K562 (cell line): ENCODE measurements around the gene ZBTB39. TPM values are rescaled to one million over a fixed set of nuclear protein-coding genes. Genes with fewer than 3 reads are reported as not detected.
A peak's percentile ranks its signal among the peaks of the same experiment; 100 is the strongest.
"Not testable (repeated sequence)": the region's sequence is repeated elsewhere in the genome, so short reads cannot be mapped to it uniquely, and the experiment has no call there.

Experiments used
- ATAC-seq: fragments of 200-7000 bp; cut with Tn5 transposase; 3 replicates; pipeline ENCODE4 v1.9.1; 2020; ENCODE audit warnings: moderate library complexity
- BruUV-seq: library from RNA; stranded (reverse); fragments of 400-500 nt; replicated peaks from 2 replicates; lab custom pipeline; 2021; lab: Mats Ljungman, UMichigan
- CTCF ChIA-PET: fragments of 300-600 bp; formaldehyde crosslinking; extraction: SDS; loops from one replicate; lab custom pipeline; 2021; ENCODE audit warnings: low intra/inter-chr PET ratio; lab: Yijun Ruan, JAX
- POLR2A ChIA-PET: fragments of 300-600, 350-650 bp; sonication (Branson Sonifier 250); formaldehyde crosslinking; extraction: SDS; loops from one replicate; lab custom pipeline; 2021; ENCODE audit warnings: antibody characterized with exemption, inconsistent platforms; lab: Yijun Ruan, JAX
- DNase-seq, 4 experiments: peaks; one replicate each; pipeline versions ENCODE4 v3.0.0 to v3.0.0-alpha.2; 2011 to 2018; ENCODE audit warnings: low spot score in 3 of 4, mixed read lengths in 3 of 4; ENCODE audit errors: extremely low read depth in 1 of 4
- FAIRE-seq: peaks from 2 replicates; lab custom pipeline; 2011; peaks lifted over from hg19 to GRCh38; lab: Jason Lieb, UNC
- H2AFZ ChIP-seq: 2 replicates; pipeline ENCODE4 v1.6.0; 2011; ENCODE audit warnings: low read depth, low read length, control low read depth, inconsistent platforms
- H3K27ac ChIP-seq: fragments of 200-600 bp; 3 replicates; pipeline ENCODE4 v1.8.0; 2011; ENCODE audit warnings: low read depth, mild to moderate bottlenecking, control low read depth, inconsistent platforms, low read length, moderate library complexity, mixed read lengths; ENCODE audit errors: extremely low read depth
- H3K27me3 ChIP-seq, 2 experiments: fragments of 300-600 bp in 1 of 2; 2 replicates in 1 of 2; 3 replicates in 1 of 2; pipeline versions ENCODE4 v1.6.0 to v1.8.0; 2011; ENCODE audit warnings: inconsistent platforms in 2 of 2, low read length in 2 of 2, mild to moderate bottlenecking in 1 of 2, mixed read lengths in 1 of 2, moderate library complexity in 1 of 2; ENCODE audit not compliant: control insufficient read depth in 2 of 2, insufficient read depth in 2 of 2
- H3K36me3 ChIP-seq: fragments of 300-600 bp; 3 replicates; pipeline ENCODE4 v1.8.0; 2011; ENCODE audit warnings: mild to moderate bottlenecking, low read length, inconsistent platforms; ENCODE audit not compliant: control insufficient read depth, insufficient read depth
- H3K4me1 ChIP-seq, 2 experiments: fragments of 200-600 bp in 1 of 2; replicated peaks in 1 of 2; 2 replicates in 1 of 2; 3 replicates in 1 of 2; pipeline versions ENCODE4 v1.5.1 to v1.8.0; 2011; ENCODE audit warnings: inconsistent platforms in 2 of 2, low read length in 2 of 2, mild to moderate bottlenecking in 1 of 2, mixed read lengths in 1 of 2, moderate library complexity in 1 of 2; ENCODE audit not compliant: control insufficient read depth in 2 of 2, insufficient read depth in 2 of 2
- H3K4me2 ChIP-seq: 2 replicates; pipeline ENCODE4 v1.6.1; 2011; ENCODE audit warnings: low read length, control low read depth, inconsistent platforms, mixed read lengths; ENCODE audit not compliant: insufficient read depth
- H3K4me3 ChIP-seq: fragments of 200-600 bp; sonication (generic), shearing (Covaris generic); 2 replicates; pipeline ENCODE4 v1.5.1; 2016; ENCODE audit warnings: control low read depth, inconsistent platforms
- H3K79me2 ChIP-seq: fragments of 200-600 bp; 3 replicates; pipeline ENCODE4 v1.8.0; 2011; ENCODE audit warnings: low read length, inconsistent platforms; ENCODE audit not compliant: control insufficient read depth, insufficient read depth
- H3K9ac ChIP-seq, 2 experiments: 2 replicates each; pipeline versions ENCODE4 v1.6.0 to v1.6.1; 2011; ENCODE audit warnings: low read depth in 2 of 2, low read length in 2 of 2, control low read depth in 1 of 2, inconsistent platforms in 1 of 2, mild to moderate bottlenecking in 1 of 2, mixed read lengths in 1 of 2; ENCODE audit not compliant: insufficient read depth in 1 of 2
- H3K9me1 ChIP-seq: one replicate; pipeline ENCODE4 v1.6.0; 2011; ENCODE audit warnings: inconsistent platforms, mild to moderate bottlenecking, low read length, moderate library complexity; ENCODE audit not compliant: control insufficient read depth, insufficient read depth
- H3K9me3 ChIP-seq: replicated peaks from 2 replicates; pipeline ENCODE4 v1.5.1; 2011; ENCODE audit warnings: low read depth, low read length, inconsistent platforms; ENCODE audit not compliant: control insufficient read depth, insufficient read depth
- H4K20me1 ChIP-seq: replicated peaks from 2 replicates; pipeline ENCODE4 v1.6.1; 2011; ENCODE audit warnings: low read length, inconsistent platforms, mixed read lengths; ENCODE audit not compliant: control insufficient read depth, insufficient read depth
- GABPA ChIP-seq: fragments of 200-800 bp; sonication (Bioruptor generic); conservative IDR thresholded peaks from 2 replicates; pipeline ENCODE4 v1.6.1; 2016; ENCODE audit warnings: low read depth, missing genetic modification characterization, missing compliant biosample characterization
- ZBTB7A ChIP-seq: IDR thresholded peaks from 2 replicates; pipeline ENCODE4 v1.6.1; 2011; ENCODE audit warnings: low read depth, mild to moderate bottlenecking, low read length, moderate library complexity, borderline replicate concordance; ENCODE audit not compliant: control insufficient read depth
- WGBS: fragments of 100-300 bp; shearing (Covaris generic); methylation state at CpG from one replicate; pipeline ENCODE4 v1.1.6; 2016; ENCODE audit warnings: low coverage, mixed read lengths; ENCODE audit not compliant: insufficient coverage; ENCODE audit errors: missing lambda C conversion rate; 5-methylcytosine and 5-hydroxymethylcytosine counted together
- in situ Hi-C: fragments of 300-500 bp; cut with MboI; formaldehyde crosslinking; loops from 4 replicates; pipeline ENCODE4 v1.15.0; 2018; ENCODE audit warnings: inconsistent platforms, mixed read lengths
- intact Hi-C: fragments of 100-400 bp; cut with micrococcal nuclease; formaldehyde crosslinking; loops from 2 replicates; pipeline ENCODE4 v1.14.2; 2022
- polyA plus RNA-seq, 8 experiments: library from polyadenylated mRNA; depleted of rRNA in 4 of 8; stranded (reverse) in 5 of 8; unstranded in 3 of 8; fragments of >200 nt; fragmentation: Nextera tagmentation in 2 of 8; fragmentation: Illumina TruSeq in 1 of 8; extraction: Ambion mirVana in 2 of 8; extraction: Trizol in 1 of 8; gene quantifications; 2 replicates each; pipeline versions ENCODE4 v1.2.1 to v1.2.3, GENCODE V29; 2011 to 2014; ENCODE audit warnings: inconsistent platforms in 1 of 8, missing spikeins in 1 of 8
- total RNA-seq, 7 experiments: library from RNA; depleted of rRNA in 6 of 7; stranded (reverse); fragments of >200 nt in 6 of 7; fragmentation: Illumina TruSeq in 2 of 7; extraction: Trizol in 2 of 7; gene quantifications; 2 replicates each; pipeline versions ENCODE4 v1.2.1 to v1.2.3, GENCODE V29; 2011 to 2021; ENCODE audit warnings: low replicate concordance in 1 of 7
- TF ChIP-seq, protein P1 (sequence below): fragments of 450-650 bp; IDR thresholded peaks from 2 replicates; pipeline ENCODE4 v1.6.1; 2016

The ZBTB39 gene
- total and polyA plus RNA-seq, 9 of the 15 experiments (the other 6 are each of a cell fraction or from before 2014, with no cell fraction given) = 3.3 to 13.3 (median 8.6) TPM

DNA sequence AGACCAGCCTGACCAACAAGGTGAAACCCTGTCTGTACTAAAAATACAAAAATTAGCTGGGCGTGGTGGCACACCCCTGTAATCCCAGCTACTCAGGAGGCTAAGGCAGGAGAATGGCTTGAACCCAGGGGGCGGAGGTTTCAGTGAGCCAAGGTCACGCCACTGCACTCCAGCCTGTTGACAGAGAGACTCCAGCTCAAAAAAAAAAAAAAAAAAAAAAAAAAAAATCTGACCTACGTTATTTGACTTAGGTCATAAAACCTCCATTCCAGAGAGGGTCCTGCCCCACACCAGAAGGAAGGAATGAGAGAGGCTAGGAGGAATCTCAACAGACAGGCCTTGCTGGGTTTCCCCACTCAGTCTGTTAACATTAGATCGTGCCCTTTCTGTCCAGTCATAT is 12.0 kb upstream of the ZBTB39 start:
- H3K79me2 ChIP-seq, H3K9ac ChIP-seq, H3K9me3 ChIP-seq, H3K36me3 ChIP-seq, H3K4me2 ChIP-seq, H3K4me3 ChIP-seq, H3K27ac ChIP-seq, DNase-seq, H3K9me1 ChIP-seq, FAIRE-seq, H3K4me1 ChIP-seq, intact Hi-C loops, ATAC-seq, H4K20me1 ChIP-seq, BruUV-seq: not testable (repeated sequence)
- CTCF ChIA-PET = interaction anchor here (0.7 kb wide), 1 partner anchor 11 kb away, joined by 3 read pairs; no protein-coding TSS in a partner anchor
- POLR2A ChIA-PET = interaction anchor here (1.0 to 1.3 kb wide), 3 partner anchors 19 to 293 kb away, joined by 3 to 7 read pairs (median 6); partner anchors contain the start of gene NACA
- in situ Hi-C loops = loop anchor here (5.0 kb wide), 1 partner anchor 159 kb away; no protein-coding TSS in a partner anchor
- Histone ChIP-seq H3K27me3 (peaks cover 2 to 11% of the 10 kb centered on the region in 2 experiments), H2AFZ (peak overlapping the region; percentile 64; the same call in 1 of the 2 replicates)
- WGBS = 54% methylated on average over 4 of the region's 5 CpGs

DNA sequence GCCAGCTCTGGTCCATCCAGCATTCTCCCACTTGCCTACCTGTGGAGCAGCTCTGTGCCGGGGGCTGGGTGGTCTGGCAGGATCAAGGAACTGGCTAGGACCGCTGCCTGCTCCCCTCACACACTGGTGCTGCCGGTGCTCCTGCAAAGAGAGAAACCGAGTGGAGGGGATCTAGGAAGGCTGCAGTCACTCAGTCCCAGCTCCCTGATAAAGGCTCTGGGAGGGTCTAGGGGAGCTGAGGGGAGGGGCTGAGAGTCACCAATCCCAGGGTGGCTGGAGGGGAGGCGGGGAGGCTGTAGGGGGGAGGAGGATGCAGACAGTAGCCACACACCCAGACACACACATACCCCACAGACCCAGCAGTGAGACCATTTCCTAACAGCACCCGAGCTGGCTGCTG is 10.0 kb upstream of the ZBTB39 start, which contains the start of gene TAC3:
Gene TAC3 (minus strand): TSS at position 182 of the 400 bp plus-strand sequence. CDS start 732 bp downstream, outside the sequence.
- H3K79me2 ChIP-seq = no peaks in the 10 kb centered on the region
- peak; percentile 42; the same call in 1 of the 2 replicates for TF ChIP-seq ZBTB7A
- no peak for TF ChIP-seq GABPA (tag)
- TF ChIP-seq, protein P1, sequence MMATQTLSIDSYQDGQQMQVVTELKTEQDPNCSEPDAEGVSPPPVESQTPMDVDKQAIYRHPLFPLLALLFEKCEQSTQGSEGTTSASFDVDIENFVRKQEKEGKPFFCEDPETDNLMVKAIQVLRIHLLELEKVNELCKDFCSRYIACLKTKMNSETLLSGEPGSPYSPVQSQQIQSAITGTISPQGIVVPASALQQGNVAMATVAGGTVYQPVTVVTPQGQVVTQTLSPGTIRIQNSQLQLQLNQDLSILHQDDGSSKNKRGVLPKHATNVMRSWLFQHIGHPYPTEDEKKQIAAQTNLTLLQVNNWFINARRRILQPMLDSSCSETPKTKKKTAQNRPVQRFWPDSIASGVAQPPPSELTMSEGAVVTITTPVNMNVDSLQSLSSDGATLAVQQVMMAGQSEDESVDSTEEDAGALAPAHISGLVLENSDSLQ = peak; percentile 57; the same call in 1 of the 2 replicates
- peak; percentile 60 to 79 (median 70) for DNase-seq
- H3K9me3 ChIP-seq = no peaks in the 10 kb centered on the region
- ChIA-PET CTCF (no interaction called here), POLR2A (interaction anchor here (0.7 to 2.8 kb wide), 5 partner anchors 9 to 61 kb away, joined by 3 to 9 read pairs (median 3); no protein-coding TSS in a partner anchor)
- intact Hi-C loops (no loop called here), in situ Hi-C loops (loop anchor here (5.0 kb wide), 1 partner anchor 161 kb away; no protein-coding TSS in a partner anchor)
- WGBS = 3% methylated on average over 5 of the region's 6 CpGs
- H3K27me3 ChIP-seq = peaks cover 2 to 20% of the 10 kb centered on the region in 2 experiments
- no peaks in the 10 kb centered on the region for H4K20me1 ChIP-seq
- H3K9ac ChIP-seq = peak within 1 kb of the TSS in 1 of 2 experiments; percentile 77; a peak in 2 of 4 replicates
- no peak within 1 kb of the TSS for H3K4me3 ChIP-seq
- H3K4me1 ChIP-seq = peaks cover 6 to 9% of the 10 kb centered on the region in 2 experiments; a peak in 4 of 5 replicates
- no peak within 1 kb of the TSS for H3K27ac ChIP-seq
- peak within 1 kb of the TSS; percentile 79 for H2AFZ ChIP-seq
- no TSS peak for BruUV-seq
- H3K9me1 ChIP-seq = no peaks in the 10 kb centered on the region
- ATAC-seq = peak; percentile 92
- FAIRE-seq = peak; percentile 86
- peak within 1 kb of the TSS; percentile 59 for H3K4me2 ChIP-seq
- no peaks in the 10 kb centered on the region for H3K36me3 ChIP-seq
